GM15510 (cell line): ENCODE results near the gene IGSF23.

ENCODE experiments used
- POLR2A ChIP-seq: IDR thresholded peaks from 3 replicates; pipeline ENCODE4 v1.6.1; 2011; ENCODE audit warnings: borderline replicate concordance; ENCODE audit not compliant: insufficient read length; ENCODE audit errors: extremely low read depth

IGSF23 gene, protein sequence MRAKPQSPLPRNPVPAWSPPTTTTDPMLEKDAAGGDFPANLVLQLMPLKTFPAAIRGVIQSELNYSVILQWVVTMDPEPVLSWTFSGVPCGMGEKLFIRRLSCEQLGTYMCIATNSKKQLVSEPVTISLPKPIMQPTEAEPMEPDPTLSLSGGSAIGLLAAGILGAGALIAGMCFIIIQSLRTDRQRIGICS

DNA sequence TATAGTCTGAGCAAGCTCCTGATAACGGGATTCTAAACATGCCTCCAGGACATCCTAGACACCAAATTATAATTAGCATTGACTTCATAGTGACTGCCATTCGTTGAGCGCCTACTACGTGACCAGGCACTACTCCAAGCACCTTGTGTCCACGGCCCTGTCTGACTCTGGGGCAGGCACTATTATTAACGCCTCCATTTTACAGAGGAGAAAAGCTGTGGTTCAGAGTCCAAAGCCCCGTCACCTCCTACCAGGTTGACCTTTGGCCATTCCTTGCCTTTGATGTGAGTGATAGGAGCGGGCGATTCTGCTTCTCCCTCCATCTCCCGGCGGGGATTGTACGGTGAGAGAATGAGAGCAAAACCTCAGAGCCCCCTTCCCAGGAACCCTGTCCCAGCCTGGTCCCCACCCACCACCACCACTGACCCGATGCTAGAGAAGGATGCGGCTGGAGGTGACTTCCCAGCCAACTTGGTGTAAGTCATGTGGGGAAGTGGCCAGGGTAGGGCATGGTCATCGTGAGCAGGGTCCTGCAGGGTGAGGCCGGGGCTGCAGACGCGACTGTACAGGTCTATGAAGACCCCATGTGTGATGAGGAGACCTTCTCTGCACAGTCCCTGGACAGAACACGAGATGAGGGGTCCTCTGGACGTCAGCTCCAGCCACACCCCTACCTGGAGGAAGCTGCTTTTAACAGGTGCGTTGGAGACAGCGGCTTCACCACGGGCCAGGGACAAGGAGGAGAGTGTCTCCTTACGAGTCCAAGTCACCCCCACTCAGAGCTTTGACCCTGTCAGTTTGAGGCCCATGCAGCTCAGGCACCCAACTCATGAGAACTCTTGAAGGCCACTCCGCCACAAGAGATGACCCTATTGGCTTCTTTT lies at the start of gene IGSF23:
IGSF23 (plus strand) TSS at position 269 of the 884 bp plus-strand sequence; CDS start at position 352, 83 bp downstream.
- no peak for TF ChIP-seq POLR2A

DNA sequence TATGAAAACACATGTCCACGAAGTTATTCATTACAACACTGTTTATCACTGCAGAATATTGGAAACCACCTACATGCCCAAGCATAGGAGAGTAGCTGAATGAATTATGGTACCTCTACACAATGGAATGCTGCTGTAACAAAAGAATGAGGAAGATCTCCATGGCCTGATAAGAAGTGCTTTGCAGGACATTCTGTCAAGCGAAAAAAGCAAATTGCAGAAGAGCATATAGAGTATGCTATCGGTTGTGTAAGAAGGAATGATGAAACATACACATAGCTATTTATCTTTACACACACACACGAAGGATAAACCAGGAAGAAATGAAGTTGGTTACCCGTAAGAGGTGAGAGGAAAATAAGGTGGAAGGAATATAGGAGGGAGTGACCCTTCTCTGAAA lies 46.4 kb upstream of the IGSF23 start:
- TF ChIP-seq POLR2A, result no peak

DNA sequence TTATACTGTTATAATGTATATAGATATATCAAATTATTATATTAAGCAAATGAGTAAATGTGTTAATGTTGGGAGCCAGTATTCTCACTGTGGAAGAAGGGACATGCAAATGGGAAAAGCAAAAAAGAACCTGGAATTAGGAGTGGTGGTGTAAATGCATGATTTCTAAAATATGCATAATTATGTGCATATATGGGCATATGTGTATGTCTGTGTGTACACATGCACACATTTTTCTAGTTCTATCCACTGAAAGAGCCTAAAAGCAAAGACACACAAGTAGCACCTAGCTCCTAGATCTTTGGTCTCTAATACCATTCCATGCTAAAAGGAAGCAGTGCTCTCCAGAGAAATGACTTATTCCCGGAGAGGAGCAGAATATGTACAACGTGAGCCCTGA lies 45.6 kb upstream of the IGSF23 start:
- TF ChIP-seq POLR2A, result no peak

DNA sequence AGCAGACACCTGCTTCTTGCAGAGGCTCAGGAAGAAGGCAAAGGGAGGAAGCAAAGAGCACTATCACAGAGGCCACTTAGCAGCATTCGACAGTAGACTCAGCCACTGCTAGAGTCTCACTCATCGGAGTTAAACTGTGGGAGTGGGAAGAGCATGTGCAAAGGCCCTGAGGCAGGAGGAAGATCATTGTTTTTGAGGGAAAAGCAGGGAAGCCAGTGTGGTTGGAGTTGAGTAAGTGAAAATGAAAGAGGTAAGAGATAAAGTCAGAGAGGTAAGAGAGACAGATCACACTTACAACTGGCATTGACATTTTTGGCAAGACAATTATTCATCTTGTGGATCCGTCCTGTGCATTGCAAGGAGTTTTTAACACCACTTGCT lies 42.8 kb upstream of the IGSF23 start:
- TF ChIP-seq POLR2A, result no peak

DNA sequence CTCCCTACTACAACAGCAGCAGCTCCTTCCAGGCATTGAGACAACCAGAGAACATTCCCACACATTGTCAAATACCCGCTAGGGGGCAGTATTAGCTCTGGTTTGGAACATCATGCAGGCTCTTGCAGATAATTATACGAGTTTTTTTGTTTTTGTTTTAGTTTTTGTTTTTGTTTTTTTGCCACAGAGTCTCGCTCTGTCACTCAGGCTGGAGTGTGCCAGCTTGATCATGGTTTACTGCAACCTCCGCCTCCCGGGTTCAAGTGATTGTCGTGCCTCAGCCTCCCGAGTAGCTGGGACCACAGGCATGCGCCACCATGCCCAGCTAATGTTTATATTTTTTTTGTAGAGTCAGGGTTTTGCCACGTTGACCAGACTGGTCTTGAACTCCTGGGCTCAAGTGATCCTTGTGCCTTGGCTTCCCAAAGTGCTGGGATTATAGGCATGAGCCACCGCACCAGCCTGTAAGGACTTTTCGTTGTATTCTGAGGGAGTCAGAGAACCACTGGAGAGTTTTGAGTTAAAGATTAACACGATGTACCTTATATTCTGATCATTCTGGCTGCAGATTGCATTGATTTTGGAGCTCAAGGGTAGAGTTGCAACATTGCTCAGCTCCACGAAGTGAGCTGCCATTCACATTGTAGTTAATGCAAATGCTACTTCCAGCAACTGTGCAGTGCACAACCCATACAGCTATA lies 42.2 kb upstream of the IGSF23 start:
- TF ChIP-seq POLR2A, result no peak

DNA sequence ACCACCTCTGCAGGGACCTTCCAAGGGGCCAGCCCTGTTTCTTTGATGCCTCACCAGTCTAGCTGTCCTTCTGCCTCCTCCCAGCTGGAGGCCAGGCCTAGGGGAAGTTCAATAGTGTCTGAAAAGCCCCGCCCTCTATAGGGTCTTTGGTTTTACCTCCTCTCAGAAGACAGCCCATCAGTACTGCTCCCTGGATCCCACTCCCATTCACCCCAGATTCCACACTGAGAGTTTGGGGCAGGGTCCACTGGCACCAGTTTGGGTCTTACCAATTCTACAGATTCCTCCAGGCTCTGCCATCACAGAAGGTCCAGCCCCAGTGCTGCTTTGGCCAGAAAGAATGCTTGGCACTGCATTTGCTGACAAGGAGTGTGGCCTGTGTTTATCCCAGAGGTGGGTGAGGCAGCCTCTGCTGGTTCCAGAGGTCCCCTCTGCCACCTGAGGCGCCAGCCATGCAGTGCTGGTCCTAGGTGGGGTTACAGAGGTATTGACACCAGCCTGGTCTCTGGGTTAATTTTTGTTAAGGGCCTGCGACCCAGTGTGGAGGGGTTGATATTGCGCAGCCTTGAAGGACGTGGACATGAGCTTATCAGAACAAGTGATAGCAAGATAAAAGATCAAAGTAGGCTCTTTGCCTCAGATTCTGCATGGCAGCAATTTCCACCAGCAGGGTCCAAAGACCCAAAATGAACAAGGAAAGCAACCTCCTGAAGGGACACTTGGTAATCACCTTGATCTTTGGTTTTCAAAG lies 41.4 kb upstream of the IGSF23 start:
- no peak for TF ChIP-seq POLR2A

DNA sequence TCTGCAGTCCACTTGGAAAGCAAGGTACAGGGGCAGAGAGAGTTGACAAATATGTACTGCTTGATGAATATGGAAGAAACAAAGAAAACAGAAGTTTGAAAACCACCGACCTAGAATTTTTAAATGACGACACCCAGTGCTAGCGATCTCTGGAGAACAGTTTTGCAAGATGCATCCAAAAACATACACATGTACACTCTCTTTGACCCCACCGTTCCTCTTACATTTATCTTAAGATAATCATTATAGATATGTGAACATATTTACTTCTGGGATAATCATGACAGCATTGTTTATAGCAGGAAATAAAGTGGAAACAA lies 40.8 kb upstream of the IGSF23 start:
- no peak for TF ChIP-seq POLR2A

DNA sequence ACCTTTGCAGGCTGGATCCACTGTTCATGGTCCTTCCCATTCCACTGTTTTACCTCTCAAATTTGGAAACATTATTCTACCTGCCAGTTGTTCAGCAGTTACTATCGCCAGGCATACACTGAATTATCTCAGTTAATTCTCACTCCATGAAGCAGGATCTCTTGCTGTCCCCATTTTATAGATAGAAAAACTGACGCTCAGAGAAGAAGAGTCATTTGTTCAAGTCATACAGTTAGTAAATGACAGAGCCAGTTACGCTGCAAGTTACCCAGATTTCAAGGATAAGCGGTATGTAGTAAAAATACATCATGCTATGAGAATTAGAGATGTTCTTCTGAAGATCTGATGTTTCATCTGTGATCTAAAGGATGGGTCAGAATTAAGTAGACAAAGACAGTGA lies 40.2 kb upstream of the IGSF23 start:
- no peak for TF ChIP-seq POLR2A

DNA sequence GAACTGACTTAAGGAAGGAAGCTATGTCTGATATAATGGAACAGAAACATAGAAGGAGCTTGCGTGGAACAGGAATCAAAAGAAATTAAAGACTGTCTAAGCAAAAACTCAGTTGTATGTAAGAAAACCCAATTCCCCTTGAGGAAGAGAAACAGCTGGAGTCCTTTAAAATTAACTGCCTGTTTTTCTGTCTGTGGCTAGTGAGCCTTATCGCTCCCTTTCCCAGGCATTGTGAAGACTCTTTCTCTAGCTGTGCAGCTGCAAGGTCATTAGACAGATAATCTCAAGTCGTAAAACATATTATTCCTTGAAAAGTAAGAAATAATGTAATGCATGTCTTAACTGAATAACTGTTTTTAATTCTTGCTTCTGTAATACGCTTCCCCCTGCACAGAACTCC lies 39.7 kb upstream of the IGSF23 start:
- no peak for TF ChIP-seq POLR2A

DNA sequence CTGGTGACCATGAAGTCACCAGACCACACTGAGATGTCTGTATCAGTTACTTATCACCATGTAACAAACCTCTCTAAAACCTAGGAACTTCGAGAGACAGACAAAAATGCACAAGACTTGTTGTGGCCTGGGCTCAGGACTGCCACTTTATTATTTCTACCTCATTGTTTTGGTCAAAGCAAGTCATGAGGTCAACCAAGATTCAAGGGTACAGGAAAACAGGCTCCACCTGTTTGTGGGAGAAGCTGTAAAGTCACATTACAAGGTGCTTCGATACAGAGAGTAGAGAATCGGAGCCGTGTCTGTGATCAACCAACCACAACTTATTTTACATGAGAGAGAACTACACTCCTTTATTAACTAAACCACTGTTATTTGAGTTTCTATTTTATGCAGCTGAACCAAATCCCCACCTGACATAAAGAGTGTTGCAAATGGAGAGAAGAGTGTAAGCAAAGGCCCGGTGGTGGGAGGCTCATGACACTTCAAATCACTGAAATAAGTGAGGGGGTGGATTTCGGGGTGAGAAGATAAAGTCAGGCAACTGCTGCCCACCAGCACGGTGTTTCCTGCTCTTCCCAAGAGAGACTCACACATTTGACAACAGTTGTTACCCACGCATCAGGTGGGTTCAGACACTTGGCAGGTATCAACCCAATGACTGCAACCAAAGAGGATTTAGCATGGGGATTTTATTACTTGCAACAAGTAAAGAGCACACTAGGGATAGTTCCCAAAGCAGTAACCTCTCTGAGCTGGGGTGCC lies 39.0 kb upstream of the IGSF23 start:
- TF ChIP-seq POLR2A, result no peak

DNA sequence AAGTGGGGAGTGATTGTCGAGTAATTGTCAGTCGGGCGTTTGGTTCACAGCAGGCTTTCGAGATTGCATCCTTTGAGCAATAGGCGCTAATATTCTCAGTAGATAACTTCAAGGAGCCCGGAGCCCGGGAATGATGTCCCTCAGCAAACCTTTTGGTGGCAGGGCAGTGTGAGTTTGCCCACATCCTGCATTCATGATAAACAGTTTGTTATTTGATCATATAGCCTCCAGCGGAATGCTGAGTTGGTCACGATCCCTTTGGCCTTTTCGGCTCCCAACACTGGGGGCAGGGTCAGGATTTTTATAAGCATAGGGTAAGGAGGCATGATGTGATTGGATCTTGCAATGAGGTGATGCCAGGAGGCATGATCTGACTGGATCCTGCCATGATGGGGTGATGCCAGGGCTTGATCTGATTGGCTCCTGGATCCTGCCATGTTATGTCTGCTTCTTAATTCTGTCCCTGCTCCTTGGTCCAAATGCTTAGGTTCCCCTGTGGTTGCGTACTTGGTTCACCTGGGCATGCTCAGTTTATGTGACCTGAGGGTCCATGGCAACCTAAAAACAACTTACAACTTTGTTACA lies 38.2 kb upstream of the IGSF23 start:
- no peak for TF ChIP-seq POLR2A

DNA sequence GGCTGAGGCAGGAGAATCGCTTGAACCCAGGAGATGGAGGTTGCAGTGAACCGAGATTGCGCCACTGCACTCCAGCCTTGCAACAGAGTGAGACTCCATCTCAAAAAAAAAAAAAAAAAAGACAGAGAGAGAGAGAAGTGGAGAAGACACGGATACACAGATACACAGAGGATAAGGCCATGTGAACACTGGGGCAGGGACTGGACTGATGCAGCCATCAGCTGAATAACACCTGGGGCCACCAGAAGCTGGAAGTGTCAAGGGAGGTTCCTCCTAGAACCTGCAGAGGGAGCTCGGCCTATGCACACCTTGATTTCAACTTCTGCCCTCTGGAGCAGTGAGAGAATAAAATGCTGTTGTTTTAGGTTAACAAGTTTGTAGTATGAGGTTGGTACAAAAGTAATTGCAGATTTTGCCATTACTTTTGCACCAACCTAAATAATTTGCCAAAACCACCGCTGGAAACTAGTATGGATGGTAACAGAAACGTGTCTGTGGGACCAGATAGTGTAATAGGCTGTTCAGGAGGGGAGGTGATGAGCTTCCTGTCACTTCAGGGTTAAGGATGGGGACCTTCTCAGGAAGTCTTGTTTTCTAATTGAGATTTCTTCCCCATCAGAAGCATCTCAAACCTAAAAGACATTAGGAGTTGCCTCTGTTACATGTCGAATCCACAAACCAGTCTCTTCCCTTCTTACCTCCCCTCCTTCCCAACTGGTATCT lies 36.4 kb upstream of the IGSF23 start:
- TF ChIP-seq POLR2A, result no peak

DNA sequence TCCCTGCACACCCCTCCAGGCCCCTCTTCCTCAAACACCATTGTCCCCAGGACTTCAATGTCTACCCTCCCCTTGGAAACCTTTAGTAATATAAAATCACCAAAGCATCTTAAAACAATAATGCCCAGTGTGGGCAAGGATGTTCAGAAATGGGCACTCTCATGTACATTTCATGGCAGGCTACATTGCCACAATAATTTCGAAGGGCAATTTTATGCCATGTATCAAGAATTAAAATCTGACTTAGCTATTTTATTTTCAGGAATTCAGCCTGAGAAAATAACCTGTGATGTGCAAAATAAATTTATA lies 35.8 kb upstream of the IGSF23 start:
- no peak for TF ChIP-seq POLR2A

DNA sequence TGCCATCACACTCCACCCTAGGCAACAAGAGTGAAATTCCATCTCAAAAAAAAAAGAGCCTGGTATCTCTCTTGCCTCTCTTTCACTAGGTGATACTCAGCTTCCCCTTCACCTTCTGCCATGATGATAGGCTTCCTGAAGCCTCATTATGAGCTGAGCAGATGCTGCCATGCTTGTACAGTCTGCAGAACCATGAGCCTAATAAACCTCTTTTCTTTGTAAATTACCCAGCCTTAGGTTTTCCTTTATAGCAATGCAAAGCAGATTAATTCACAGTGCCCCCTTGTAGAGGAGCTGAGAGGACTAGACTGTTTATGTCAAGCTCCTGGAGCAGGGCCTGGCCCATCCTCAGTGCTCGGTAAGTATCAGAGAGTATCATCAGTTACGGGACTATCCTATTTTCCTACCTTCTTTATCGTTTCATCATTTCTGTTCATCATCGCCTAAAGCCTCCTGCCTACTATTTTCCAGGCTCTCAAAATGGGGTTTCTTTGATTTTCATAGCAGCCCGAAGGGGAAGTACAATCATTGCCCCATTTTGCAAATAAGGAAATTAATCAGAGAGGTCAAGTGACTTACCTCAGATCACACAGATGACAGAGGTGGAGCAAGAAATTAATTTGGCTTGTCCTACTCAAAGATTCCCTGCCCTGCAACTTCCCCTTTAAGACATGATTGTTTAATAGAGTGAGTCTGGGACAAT lies 33.5 kb upstream of the IGSF23 start:
- TF ChIP-seq POLR2A, result no peak

DNA sequence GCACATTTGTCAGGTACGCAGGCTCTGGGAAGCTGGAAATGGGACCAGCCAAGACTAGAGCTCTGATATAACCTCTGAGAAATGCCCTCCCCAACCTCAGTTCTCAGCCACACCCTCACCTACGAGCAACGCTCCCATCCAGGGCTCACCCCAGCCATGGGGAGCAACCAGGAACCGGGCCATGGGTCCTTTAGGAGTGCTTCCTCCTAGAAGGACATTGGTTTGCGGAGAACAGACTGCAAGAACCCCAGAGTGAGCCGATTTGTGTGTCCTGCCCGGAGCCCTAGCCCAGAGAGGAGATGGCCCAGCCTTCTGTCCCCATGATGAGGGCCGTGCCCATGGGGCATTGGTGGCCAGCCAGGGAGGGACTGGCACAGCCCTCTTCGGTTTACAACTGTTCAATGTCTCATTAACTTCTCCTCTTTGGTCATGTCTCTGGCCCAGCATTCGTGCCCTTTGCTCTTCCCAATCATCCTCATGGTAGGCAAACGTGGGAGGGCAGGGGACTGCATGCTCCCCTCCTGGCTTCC lies 32.9 kb upstream of the IGSF23 start:
- no peak for TF ChIP-seq POLR2A
